Measurements from ENCODE around the gene FLNC.

GRCh38 chr7:128895320-128895719, 65.1 kb downstream of the FLNC start:
- TF ChIP-seq, protein P1, sequence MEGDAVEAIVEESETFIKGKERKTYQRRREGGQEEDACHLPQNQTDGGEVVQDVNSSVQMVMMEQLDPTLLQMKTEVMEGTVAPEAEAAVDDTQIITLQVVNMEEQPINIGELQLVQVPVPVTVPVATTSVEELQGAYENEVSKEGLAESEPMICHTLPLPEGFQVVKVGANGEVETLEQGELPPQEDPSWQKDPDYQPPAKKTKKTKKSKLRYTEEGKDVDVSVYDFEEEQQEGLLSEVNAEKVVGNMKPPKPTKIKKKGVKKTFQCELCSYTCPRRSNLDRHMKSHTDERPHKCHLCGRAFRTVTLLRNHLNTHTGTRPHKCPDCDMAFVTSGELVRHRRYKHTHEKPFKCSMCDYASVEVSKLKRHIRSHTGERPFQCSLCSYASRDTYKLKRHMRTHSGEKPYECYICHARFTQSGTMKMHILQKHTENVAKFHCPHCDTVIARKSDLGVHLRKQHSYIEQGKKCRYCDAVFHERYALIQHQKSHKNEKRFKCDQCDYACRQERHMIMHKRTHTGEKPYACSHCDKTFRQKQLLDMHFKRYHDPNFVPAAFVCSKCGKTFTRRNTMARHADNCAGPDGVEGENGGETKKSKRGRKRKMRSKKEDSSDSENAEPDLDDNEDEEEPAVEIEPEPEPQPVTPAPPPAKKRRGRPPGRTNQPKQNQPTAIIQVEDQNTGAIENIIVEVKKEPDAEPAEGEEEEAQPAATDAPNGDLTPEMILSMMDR (IDR thresholded peaks at IDR 0.05; ENCODE audit: poor library complexity, severe bottlenecking) = no peak
- TF ChIP-seq POLR2AphosphoS5 (IDR thresholded peaks at IDR 0.05) (no peak), EZH2 (IDR thresholded peaks at IDR 0.05; ENCODE audit: borderline replicate concordance, insufficient read depth, low read length, poor library complexity, severe bottlenecking) (no peak), RAD21 (conservative IDR thresholded peaks at IDR 0.05) (no peak), EP300 (conservative IDR thresholded peaks at IDR 0.05; ENCODE audit: poor library complexity, severe bottlenecking) (no peak)
- TF ChIP-seq, protein P2, sequence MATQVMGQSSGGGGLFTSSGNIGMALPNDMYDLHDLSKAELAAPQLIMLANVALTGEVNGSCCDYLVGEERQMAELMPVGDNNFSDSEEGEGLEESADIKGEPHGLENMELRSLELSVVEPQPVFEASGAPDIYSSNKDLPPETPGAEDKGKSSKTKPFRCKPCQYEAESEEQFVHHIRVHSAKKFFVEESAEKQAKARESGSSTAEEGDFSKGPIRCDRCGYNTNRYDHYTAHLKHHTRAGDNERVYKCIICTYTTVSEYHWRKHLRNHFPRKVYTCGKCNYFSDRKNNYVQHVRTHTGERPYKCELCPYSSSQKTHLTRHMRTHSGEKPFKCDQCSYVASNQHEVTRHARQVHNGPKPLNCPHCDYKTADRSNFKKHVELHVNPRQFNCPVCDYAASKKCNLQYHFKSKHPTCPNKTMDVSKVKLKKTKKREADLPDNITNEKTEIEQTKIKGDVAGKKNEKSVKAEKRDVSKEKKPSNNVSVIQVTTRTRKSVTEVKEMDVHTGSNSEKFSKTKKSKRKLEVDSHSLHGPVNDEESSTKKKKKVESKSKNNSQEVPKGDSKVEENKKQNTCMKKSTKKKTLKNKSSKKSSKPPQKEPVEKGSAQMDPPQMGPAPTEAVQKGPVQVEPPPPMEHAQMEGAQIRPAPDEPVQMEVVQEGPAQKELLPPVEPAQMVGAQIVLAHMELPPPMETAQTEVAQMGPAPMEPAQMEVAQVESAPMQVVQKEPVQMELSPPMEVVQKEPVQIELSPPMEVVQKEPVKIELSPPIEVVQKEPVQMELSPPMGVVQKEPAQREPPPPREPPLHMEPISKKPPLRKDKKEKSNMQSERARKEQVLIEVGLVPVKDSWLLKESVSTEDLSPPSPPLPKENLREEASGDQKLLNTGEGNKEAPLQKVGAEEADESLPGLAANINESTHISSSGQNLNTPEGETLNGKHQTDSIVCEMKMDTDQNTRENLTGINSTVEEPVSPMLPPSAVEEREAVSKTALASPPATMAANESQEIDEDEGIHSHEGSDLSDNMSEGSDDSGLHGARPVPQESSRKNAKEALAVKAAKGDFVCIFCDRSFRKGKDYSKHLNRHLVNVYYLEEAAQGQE (IDR thresholded peaks at IDR 0.05; ENCODE audit: borderline replicate concordance) = no peak
